GM23338 (cell line): ENCODE results near the gene CHST11. TPM values are rescaled to one million over a fixed set of nuclear protein-coding genes. Genes with fewer than 3 reads are reported as not detected.

ENCODE experiments used
- ATAC-seq: fragments of 200-7000 bp; cut with Tn5 transposase; 3 replicates; pipeline ENCODE4 v1.9.1; 2020
- DNase-seq: peaks from one replicate; pipeline ENCODE4 v3.0.0-alpha.2; 2015; ENCODE audit warnings: low spot score
- H2AFZ ChIP-seq: fragments of 200-600 bp; sonication (generic); 2 replicates; pipeline ENCODE4 v1.8.0; 2016; ENCODE audit warnings: antibody characterized with exemption, mild to moderate bottlenecking, moderate library complexity
- H3F3A ChIP-seq: fragments of 200-600 bp; sonication (generic); replicated peaks from 2 replicates; pipeline ENCODE4 v1.8.0; 2017; ENCODE audit warnings: antibody characterized with exemption, mixed run types, low read depth
- H3K27ac ChIP-seq: fragments of 200-600 bp; sonication (generic); 2 replicates; pipeline ENCODE4 v1.6.1; 2016; ENCODE audit warnings: low read depth
- H3K27me3 ChIP-seq: fragments of 200-600 bp; sonication (generic); 2 replicates; pipeline ENCODE4 v1.8.0; 2016; ENCODE audit warnings: mild to moderate bottlenecking, mixed run types, moderate library complexity; ENCODE audit not compliant: insufficient read depth
- H3K36me3 ChIP-seq: fragments of 200-600 bp; sonication (generic); 2 replicates; pipeline ENCODE4 v1.8.0; 2016; ENCODE audit warnings: mild to moderate bottlenecking; ENCODE audit not compliant: insufficient read depth
- H3K4me1 ChIP-seq: fragments of 200-600 bp; sonication (generic); 2 replicates; pipeline ENCODE4 v1.8.0; 2016; ENCODE audit warnings: mild to moderate bottlenecking, moderate library complexity; ENCODE audit not compliant: insufficient read depth
- H3K4me2 ChIP-seq: fragments of 200-600 bp; sonication (generic); 2 replicates; pipeline ENCODE4 v1.7.1; 2017; ENCODE audit warnings: mixed run types
- H3K4me3 ChIP-seq: fragments of 200-600 bp; sonication (generic); 2 replicates; pipeline ENCODE4 v1.6.1; 2016; ENCODE audit warnings: mixed run types
- H3K79me2 ChIP-seq: fragments of 200-600 bp; sonication (generic); replicated peaks from 2 replicates; pipeline ENCODE4 v1.8.0; 2017; ENCODE audit warnings: mild to moderate bottlenecking; ENCODE audit not compliant: insufficient read depth
- H3K9me2 ChIP-seq: fragments of 200-600 bp; sonication (generic); 2 replicates; pipeline ENCODE4 v1.8.0; 2017; ENCODE audit not compliant: insufficient read depth
- H4K20me1 ChIP-seq: fragments of 200-600 bp; sonication (generic); replicated peaks from 2 replicates; pipeline ENCODE4 v1.8.0; 2017; ENCODE audit warnings: mild to moderate bottlenecking; ENCODE audit not compliant: insufficient read depth
- H3K27ac Mint-ChIP-seq: 2 replicates; pipeline ENCODE4 v1.8.0; 2020; ENCODE audit warnings: inconsistent platforms, mild to moderate bottlenecking, moderate library complexity, mixed read lengths
- H3K27me3 Mint-ChIP-seq: 3 replicates; pipeline ENCODE4 v1.8.0; 2022; ENCODE audit warnings: low read depth, mild to moderate bottlenecking, moderate library complexity, mixed read lengths, inconsistent platforms; ENCODE audit not compliant: insufficient read depth, poor library complexity
- H3K36me3 Mint-ChIP-seq: 3 replicates; pipeline ENCODE4 v1.8.0; 2021; ENCODE audit warnings: low read depth, mild to moderate bottlenecking, inconsistent platforms, moderate library complexity, mixed read lengths
- H3K4me1 Mint-ChIP-seq: 3 replicates; pipeline ENCODE4 v1.8.0; 2020; ENCODE audit warnings: mild to moderate bottlenecking, inconsistent platforms, mixed read lengths
- H3K4me3 Mint-ChIP-seq: 3 replicates; pipeline ENCODE4 v1.8.0; 2021; ENCODE audit warnings: moderate library complexity, mild to moderate bottlenecking, inconsistent platforms, mixed read lengths
- H3K9me3 Mint-ChIP-seq: 3 replicates; pipeline ENCODE4 v1.8.0; 2020; ENCODE audit warnings: moderate library complexity, mild to moderate bottlenecking, inconsistent platforms, mixed read lengths
- CREB1 ChIP-seq: fragments of 250-450 bp; sonication (Bioruptor Pico); IDR thresholded peaks from 2 replicates; pipeline ENCODE4 v1.5.0; 2020; ENCODE audit warnings: low read depth, mild to moderate bottlenecking, moderate library complexity
- CTCF ChIP-seq, 2 experiments: fragments of 200-600 bp in 1 of 2; sonication (generic) in 1 of 2; conservative IDR thresholded peaks; 2 replicates each; pipeline versions ENCODE4 v1.5.1 to v1.6.1; 2016 to 2017; ENCODE audit warnings: antibody characterized with exemption in 2 of 2, low read depth in 2 of 2, mild to moderate bottlenecking in 2 of 2, moderate library complexity in 1 of 2
- EZH2phosphoT487 ChIP-seq: fragments of 200-600 bp; sonication (generic); IDR thresholded peaks from one replicate; pipeline ENCODE4 v1.8.1; 2018; ENCODE audit warnings: antibody characterized with exemption; ENCODE audit not compliant: unreplicated experiment
- NANOG ChIP-seq: IDR thresholded peaks from 2 replicates; pipeline ENCODE4 v1.6.1; 2016; ENCODE audit warnings: antibody characterized with exemption, borderline replicate concordance
- POLR2AphosphoS5 ChIP-seq: IDR thresholded peaks from 2 replicates; pipeline ENCODE4 v1.6.1; 2016; ENCODE audit warnings: antibody characterized with exemption, low read depth
- STAT1 ChIP-seq: IDR thresholded peaks from one replicate; pipeline ENCODE4 v1.6.1; 2016; ENCODE audit warnings: antibody characterized with exemption; ENCODE audit not compliant: unreplicated experiment
- ZNF331 ChIP-seq: fragments of 250-450 bp; sonication (Bioruptor Pico); IDR thresholded peaks from 2 replicates; pipeline ENCODE4 v1.5.0; 2020; ENCODE audit warnings: low read depth, mild to moderate bottlenecking, moderate library complexity
- ZNF462 ChIP-seq: fragments of 250-450 bp; sonication (Bioruptor Pico); IDR thresholded peaks from 2 replicates; pipeline ENCODE4 v1.5.0; 2020; ENCODE audit warnings: mild to moderate bottlenecking, moderate library complexity
- polyA plus RNA-seq: library from polyadenylated mRNA; unstranded; fragments of >200 nt; fragmentation: Nextera tagmentation; extraction: Ambion mirVana; gene quantifications from 2 replicates; pipeline ENCODE4 v1.2.1, GENCODE V29; 2016
- total RNA-seq: library from RNA; depleted of rRNA; stranded (reverse); fragments of >200 nt; shearing (Covaris generic); gene quantifications from 2 replicates; pipeline ENCODE4 v1.2.3, GENCODE V29; 2014

Gene CHST11
- total and polyA plus RNA-seq, 2 experiments from 2014 or later = 7.7 to 25.7 TPM

- Histone ChIP-seq H4K20me1 (0 out of 2 replicates have a peak, but pooled peaks cover 3% of the 10 kb centered on the region), H3K27me3 (no peaks in the 10 kb centered on the region), H3K79me2 (no peaks in the 10 kb centered on the region; the same call in 1 of the 2 replicates), H2AFZ (no peak overlapping the region), H3F3A (no peaks in the 10 kb centered on the region), H3K9me2 (no peaks in the 10 kb centered on the region), H3K4me1 (peaks cover 22% of the 10 kb centered on the region), H3K36me3 (no peaks in the 10 kb centered on the region), H3K4me3 (no peak overlapping the region), H3K4me2 (0 out of 2 replicates have a peak overlapping the region, but pooled peaks have one; percentile 23), H3K27ac (no peak overlapping the region)
- peaks cover 44% of the 10 kb centered on the region for H3K4me1 Mint-ChIP-seq
- no peaks in the 10 kb centered on the region for H3K9me3 Mint-ChIP-seq
- DNase-seq = peak; percentile 76
- H3K4me3 Mint-ChIP-seq = no peak overlapping the region
- ATAC-seq = peak; percentile 80
- no peak for TF ChIP-seq ZNF331 (CRISPR knock-in tag)
- H3K27ac Mint-ChIP-seq = no peak overlapping the region
- H3K27me3 Mint-ChIP-seq = peaks cover 3% of the 10 kb centered on the region
- H3K36me3 Mint-ChIP-seq = no peaks in the 10 kb centered on the region
These were observed 166.2 kb downstream of the CHST11 start for GRCh38 chr12:104622928-104623327.

GRCh38 chr12:104623883-104624282 is 167.1 kb downstream of the CHST11 start:
- Histone ChIP-seq H3F3A (no peaks in the 10 kb centered on the region), H3K36me3 (no peaks in the 10 kb centered on the region), H3K9me2 (no peaks in the 10 kb centered on the region), H3K4me1 (peaks cover 22% of the 10 kb centered on the region), H3K4me3 (no peak overlapping the region), H4K20me1 (0 out of 2 replicates have a peak, but pooled peaks cover 3% of the 10 kb centered on the region), H2AFZ (no peak overlapping the region), H3K79me2 (no peaks in the 10 kb centered on the region; the same call in 1 of the 2 replicates), H3K27ac (0 out of 2 replicates have a peak overlapping the region, but pooled peaks have one; percentile 70), H3K4me2 (no peak overlapping the region), H3K27me3 (no peaks in the 10 kb centered on the region)
- Mint-ChIP-seq H3K9me3 (no peaks in the 10 kb centered on the region), H3K27ac (no peak overlapping the region), H3K27me3 (peaks cover 4% of the 10 kb centered on the region), H3K4me3 (no peak overlapping the region), H3K4me1 (peaks cover 42% of the 10 kb centered on the region), H3K36me3 (no peaks in the 10 kb centered on the region)
- ATAC-seq = no peak
- TF ChIP-seq CTCF (conservative IDR thresholded peaks at IDR 0.05; ENCODE audit: low read depth in 2 of 2) (no peak), POLR2AphosphoS5 (no peak), STAT1 (no peak), CREB1 (CRISPR knock-in tag) (no peak)
- DNase-seq = peak; percentile 19

- no peak overlapping the region for H3K4me3 Mint-ChIP-seq
- Histone ChIP-seq H3K79me2 (no peaks in the 10 kb centered on the region), H3K36me3 (no peaks in the 10 kb centered on the region), H2AFZ (no peak overlapping the region), H3K4me3 (no peak overlapping the region), H3K4me2 (no peak overlapping the region), H3F3A (no peaks in the 10 kb centered on the region), H3K27ac (no peak overlapping the region), H3K27me3 (no peaks in the 10 kb centered on the region), H3K9me2 (no peaks in the 10 kb centered on the region), H3K4me1 (peaks cover 22% of the 10 kb centered on the region), H4K20me1 (0 out of 2 replicates have a peak, but pooled peaks cover 1% of the 10 kb centered on the region)
- no peaks in the 10 kb centered on the region for H3K36me3 Mint-ChIP-seq
- no peaks in the 10 kb centered on the region for H3K9me3 Mint-ChIP-seq
- no peak for DNase-seq
- H3K27me3 Mint-ChIP-seq = peaks cover 4% of the 10 kb centered on the region
- peaks cover 38% of the 10 kb centered on the region for H3K4me1 Mint-ChIP-seq
- no peak overlapping the region for H3K27ac Mint-ChIP-seq
- no peak for ATAC-seq
- TF ChIP-seq ZNF331 (CRISPR knock-in tag) (no peak), ZNF462 (no peak), POLR2AphosphoS5 (no peak), EZH2phosphoT487 (no peak), NANOG (no peak), STAT1 (no peak)
These were observed 167.8 kb downstream of the CHST11 start for GRCh38 chr12:104624529-104624928.
